Vagina (tissue), 2 donors: ENCODE results near the gene METTL23. TPM values are rescaled to one million over a fixed set of nuclear protein-coding genes. Genes with fewer than 3 reads are reported as not detected.

ENCODE experiments used
- DNase-seq, 2 donors: peaks; one replicate each; pipeline ENCODE4 v3.0.0-alpha.2; 2017; ENCODE audit errors: extremely low spot score in 2 of 2
- H3K27ac ChIP-seq: fragments of 200-600 bp; sonication (generic); one replicate; pipeline ENCODE4 v1.5.1; 2019
- H3K27me3 ChIP-seq: fragments of 200-600 bp; sonication (generic); one replicate; pipeline ENCODE4 v1.5.1; 2019
- H3K36me3 ChIP-seq, 2 donors: fragments of 200-600 bp; sonication (generic); one replicate each; pipeline ENCODE4 v1.5.1; 2017 to 2019
- H3K4me1 ChIP-seq: fragments of 200-600 bp; sonication (generic); one replicate; pipeline ENCODE4 v1.5.1; 2019
- H3K4me3 ChIP-seq, 2 donors: fragments of 200-600 bp; sonication (generic); 1 replicate in 1 of 2; 2 replicates in 1 of 2; pipeline ENCODE4 v1.5.1; 2016 to 2019
- H3K9me3 ChIP-seq: fragments of 200-600 bp; sonication (generic); one replicate; pipeline ENCODE4 v1.5.1; 2019
- CTCF ChIP-seq, 3 experiments: fragments of 450-650 bp in 2 of 3; fragments of 200-600 bp in 1 of 3; sonication (generic) in 1 of 3; IDR thresholded peaks; one replicate each; pipeline ENCODE4 v1.5.1; 2017 to 2019; ENCODE audit warnings: antibody characterized with exemption in 3 of 3, mild to moderate bottlenecking in 2 of 3, moderate library complexity in 2 of 3
- POLR2A ChIP-seq, 2 donors: fragments of 450-650 bp; IDR thresholded peaks; one replicate each; pipeline ENCODE4 v1.6.1; 2017; ENCODE audit warnings: antibody characterized with exemption in 2 of 2, mild to moderate bottlenecking in 2 of 2, moderate library complexity in 2 of 2
- POLR2AphosphoS5 ChIP-seq, 2 donors: sonication (generic); formaldehyde crosslinking; IDR thresholded peaks; one replicate each; pipeline ENCODE4 v1.9.0; 2017; ENCODE audit warnings: antibody characterized with exemption in 2 of 2, mild to moderate bottlenecking in 2 of 2, low read depth in 1 of 2; ENCODE audit not compliant: insufficient read depth in 1 of 2
- intact Hi-C: fragments of 100-400 bp; cut with DNase I; formaldehyde crosslinking; loops from one replicate; pipeline ENCODE4 v1.15.1; 2023
- microRNA counts, 2 donors: library from miRNA; unstranded; fragments of <30 nt; microRNA quantifications; one replicate each; lab custom pipeline; 2016 to 2017
- microRNA-seq: library from miRNA; unstranded; fragments of <30 nt; microRNA quantifications from one replicate; pipeline ENCODE4, GENCODE V29; 2017; ENCODE audit warnings: borderline number of aligned reads, borderline replicate concordance
- small RNA-seq: library from RNA; depleted of rRNA; stranded (forward); fragments of <200 nt; gene quantifications from one replicate; pipeline ENCODE3, GENCODE V24; 2016
- total RNA-seq: library from RNA; depleted of rRNA; stranded (reverse); fragments of >200 nt; gene quantifications from one replicate; pipeline ENCODE4 v1.2.3, GENCODE V29; 2016

The METTL23 gene
- total RNA-seq, 1 donor from 2014 or later = 20.9 TPM

DNA sequence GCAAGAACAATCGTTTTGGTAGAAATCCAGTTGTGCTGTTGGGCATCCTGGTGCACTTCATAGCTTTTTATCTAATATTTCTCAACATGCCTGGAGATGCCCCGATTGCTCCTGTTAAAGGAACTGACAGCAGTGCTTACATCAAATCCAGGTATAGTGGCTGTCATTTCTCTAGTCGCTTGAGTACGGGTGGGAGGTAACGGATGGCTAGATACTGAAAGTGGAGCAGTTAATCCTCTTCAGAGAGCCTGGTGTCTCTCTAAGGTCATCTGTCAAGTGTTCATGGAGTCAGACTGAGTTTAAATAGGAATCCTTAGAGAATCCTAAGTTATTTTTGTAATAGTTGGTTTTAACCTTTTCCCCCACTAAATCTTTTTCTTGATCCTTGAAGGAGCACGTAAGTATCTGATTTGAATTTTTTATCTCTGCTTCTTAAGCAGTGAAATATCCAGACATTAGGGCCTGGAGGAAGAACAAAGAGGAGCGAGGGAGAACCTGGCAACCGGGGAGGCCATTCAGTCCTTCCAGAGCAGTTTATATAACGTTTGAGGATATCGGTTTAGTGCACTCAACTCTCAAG, 48.5 kb downstream of the METTL23 start:
- Histone ChIP-seq H3K4me1 (peaks cover 10% of the 10 kb centered on the region), H3K27ac (no peak overlapping the region), H3K9me3 (no peaks in the 10 kb centered on the region), H3K36me3 (peaks cover 0 to 49% of the 10 kb centered on the region in 2 donors), H3K27me3 (no peaks in the 10 kb centered on the region), H3K4me3 (no peak overlapping the region)
- intact Hi-C loops = no loop called here
- TF ChIP-seq CTCF (IDR thresholded peaks at IDR 0.05) = no peak
- no peak for TF ChIP-seq POLR2A (IDR thresholded peaks at IDR 0.05)
- no peak for DNase-seq

GRCh38 chr17:76781056-76781982, 54.7 kb downstream of the METTL23 start:
- Histone ChIP-seq H3K27me3 (no peaks in the 10 kb centered on the region), H3K36me3 (peaks cover 0 to 50% of the 10 kb centered on the region in 2 donors), H3K9me3 (no peaks in the 10 kb centered on the region), H3K4me1 (no peaks in the 10 kb centered on the region), H3K27ac (no peak overlapping the region), H3K4me3 (no peak overlapping the region)
- TF ChIP-seq POLR2AphosphoS5 (IDR thresholded peaks at IDR 0.05; ENCODE audit: insufficient read depth in 1 of 2, low read depth in 1 of 2) (no peak), POLR2A (IDR thresholded peaks at IDR 0.05) (no peak), CTCF (IDR thresholded peaks at IDR 0.05) (no peak)
- intact Hi-C loops = no loop called here
- DNase-seq = no peak

- Histone ChIP-seq H3K4me3 (no peak overlapping the region), H3K9me3 (no peaks in the 10 kb centered on the region), H3K27ac (no peak overlapping the region), H3K27me3 (no peaks in the 10 kb centered on the region), H3K36me3 (peaks cover 0 to 34% of the 10 kb centered on the region in 2 donors), H3K4me1 (no peaks in the 10 kb centered on the region)
- intact Hi-C loops = no loop called here
- DNase-seq = no peak
- TF ChIP-seq POLR2A (IDR thresholded peaks at IDR 0.05) (no peak), POLR2AphosphoS5 (IDR thresholded peaks at IDR 0.05; ENCODE audit: insufficient read depth in 1 of 2, low read depth in 1 of 2) (no peak), CTCF (IDR thresholded peaks at IDR 0.05) (no peak)
Measured at GRCh38 chr17:76783146-76783545, 56.5 kb downstream of the METTL23 start.

MicroRNAs encoded within 50 kb of the gene (microRNA counts, 767-probe panel; counts per million panel counts)
- microRNA hsa-miR-636 (lab: Ali Mortazavi, UCI) = 238 to 261 counts per million in 2 donors

Small RNAs within 50 kb of the gene (microRNA-seq; reads per million reads assigned to microRNA genes)
- not detected for gene MIR636

Small RNAs within 50 kb of the gene (small RNA-seq; reads per million reads assigned to genes)
- gene AC005837.3 (not detected), gene RF02271 (not detected), gene RNU6-97P (not detected), gene RNY4P36 (not detected)

Other genes starting within 250 kb of the METTL23 start
- gene RHBDF2, start 225.4 kb upstream of the METTL23 start, total RNA-seq = 34.6 TPM
- gene CYGB, start 189.1 kb upstream of the METTL23 start, total RNA-seq = 30.0 TPM
- gene PRCD, start 186.8 kb upstream of the METTL23 start, total RNA-seq = 21.4 TPM
- 24.8 TPM for gene ST6GALNAC2, start 141.0 kb upstream of the METTL23 start, total RNA-seq
- 4.4 TPM for gene ST6GALNAC1, start 83.1 kb upstream of the METTL23 start, total RNA-seq
- gene MXRA7, start 15.9 kb upstream of the METTL23 start, total RNA-seq = 114 TPM
- 28.0 TPM for gene JMJD6, start 233 bp upstream of the METTL23 start, total RNA-seq
- 413 TPM for gene SRSF2, start 10.5 kb downstream of the METTL23 start, total RNA-seq
- 24.1 TPM for gene MFSD11, start 11.3 kb downstream of the METTL23 start, total RNA-seq
- 0.49 TPM for gene MGAT5B, start 141.6 kb downstream of the METTL23 start, total RNA-seq